NCI-H2227 (cell line): ENCODE data around the gene MTF1.

Source experiments
- DNase-seq: peaks from one replicate; lab custom pipeline; 2025; ENCODE audit not compliant: unreplicated experiment; lab: John Stamatoyannopoulos, UW

The MTF1 gene

DNA sequence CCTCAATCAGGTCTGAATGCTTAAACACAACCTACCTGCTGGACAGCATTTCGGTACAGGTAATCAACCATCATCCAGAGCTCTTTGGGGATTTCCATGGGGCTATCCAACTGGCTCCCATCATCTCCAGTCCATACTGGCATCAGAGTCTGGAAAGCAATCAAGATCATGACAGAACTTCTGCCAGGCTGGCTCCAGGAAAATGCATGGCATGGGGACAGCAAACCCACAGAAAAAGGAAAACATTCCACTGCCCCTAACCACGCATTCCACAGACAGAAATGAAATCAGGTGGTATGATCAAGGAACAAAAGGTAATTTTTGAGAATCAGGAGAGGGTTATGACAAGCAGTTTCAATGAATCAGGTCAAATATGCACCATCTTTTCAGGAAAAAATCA, 9.1 kb upstream of the MTF1 start:
- no peak for DNase-seq

DNA sequence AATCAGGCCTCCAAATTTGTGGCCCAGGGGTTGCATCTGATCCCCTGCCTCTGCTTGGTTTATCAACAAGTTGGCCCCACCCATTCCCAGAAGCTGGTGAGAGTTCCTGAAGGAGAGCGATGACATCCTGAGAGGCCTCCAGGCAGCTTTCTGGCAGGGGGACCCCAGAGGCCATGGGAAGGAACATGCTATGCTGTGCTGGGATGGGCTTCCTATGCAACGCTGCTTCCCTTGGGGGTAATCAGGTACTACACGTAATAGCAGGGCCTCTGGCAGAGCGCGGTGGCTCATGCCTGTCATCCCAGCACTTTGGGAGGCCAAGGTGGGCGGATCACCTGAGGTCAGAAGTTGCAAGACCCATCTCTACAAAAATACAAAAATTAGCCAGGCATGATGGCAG, 8.4 kb upstream of the MTF1 start:
- DNase-seq = no peak

DNA sequence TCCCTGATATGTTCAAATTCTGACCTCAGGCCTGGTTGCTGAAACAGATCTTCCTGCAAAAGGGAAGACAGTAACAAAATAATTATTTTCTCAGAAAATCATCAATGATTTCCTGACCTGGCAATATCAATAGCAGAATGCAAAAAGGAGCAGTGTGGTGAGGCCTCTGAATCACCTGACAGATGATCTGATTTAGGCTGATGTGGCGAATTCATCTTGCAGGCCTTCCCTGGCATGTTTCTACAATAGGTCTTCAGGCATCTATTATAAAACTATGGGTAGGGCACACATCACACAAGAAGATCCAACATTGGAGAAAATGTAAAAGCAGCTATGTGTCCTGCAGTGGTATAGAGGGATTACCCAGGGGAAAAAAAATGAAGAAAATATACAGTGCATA, 7.1 kb upstream of the MTF1 start:
- DNase-seq = no peak

DNA sequence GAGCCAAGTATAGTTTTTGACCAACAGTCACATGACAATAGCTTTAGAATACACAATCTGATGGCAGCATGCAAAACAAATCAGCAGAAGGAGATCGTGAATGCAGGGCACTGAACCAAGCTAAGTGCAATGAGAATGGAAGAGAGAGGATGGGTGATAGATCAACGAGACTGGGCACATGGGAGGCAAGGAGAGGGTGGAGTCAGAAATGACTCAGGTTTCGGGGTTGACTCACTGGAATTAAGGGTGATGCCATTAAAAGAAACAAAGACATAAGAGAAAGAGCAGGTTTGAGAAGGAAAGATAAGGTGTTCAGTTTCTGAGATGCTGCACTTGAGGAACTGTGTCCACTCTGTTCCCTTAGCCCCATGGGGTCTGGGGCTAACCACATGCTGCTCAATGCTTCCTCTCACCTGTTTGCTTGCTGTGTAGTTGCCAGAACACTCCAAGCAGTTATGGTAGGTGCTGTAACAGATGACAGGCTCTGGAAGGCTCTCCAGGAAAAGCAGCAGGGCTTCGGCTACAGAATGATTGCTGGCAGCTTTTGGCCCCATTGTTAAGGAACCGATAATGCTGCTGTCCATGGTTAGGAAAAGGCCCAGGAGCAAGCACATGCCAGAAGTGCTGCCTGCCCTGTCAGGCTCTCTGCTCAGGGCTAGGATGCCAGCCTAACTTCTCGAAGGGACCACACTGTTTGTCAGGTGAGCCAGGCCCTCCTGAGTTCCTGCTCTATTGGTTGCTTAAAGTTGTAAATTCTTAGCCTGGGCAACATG, 6.1 kb upstream of the MTF1 start:
- no peak for DNase-seq

DNA sequence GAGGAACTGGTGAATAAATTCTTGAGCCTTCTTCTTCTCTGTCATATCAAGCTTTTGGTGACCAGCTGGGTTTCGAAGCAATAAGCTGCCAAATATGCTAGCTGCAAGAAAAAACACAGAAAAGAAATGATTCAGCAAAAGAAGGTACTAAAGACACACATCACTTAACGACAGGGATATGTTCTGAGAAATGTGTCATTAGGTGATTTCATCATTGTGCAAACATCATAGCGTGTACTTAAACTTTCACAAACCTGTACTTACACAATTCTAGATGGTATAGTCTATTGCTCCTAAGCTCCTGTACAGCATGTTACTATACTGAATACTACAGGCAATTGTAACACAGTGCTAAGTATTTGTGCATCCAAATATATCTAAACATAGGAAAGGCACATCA, 2.9 kb upstream of the MTF1 start:
- peak; percentile 75 for DNase-seq

DNA sequence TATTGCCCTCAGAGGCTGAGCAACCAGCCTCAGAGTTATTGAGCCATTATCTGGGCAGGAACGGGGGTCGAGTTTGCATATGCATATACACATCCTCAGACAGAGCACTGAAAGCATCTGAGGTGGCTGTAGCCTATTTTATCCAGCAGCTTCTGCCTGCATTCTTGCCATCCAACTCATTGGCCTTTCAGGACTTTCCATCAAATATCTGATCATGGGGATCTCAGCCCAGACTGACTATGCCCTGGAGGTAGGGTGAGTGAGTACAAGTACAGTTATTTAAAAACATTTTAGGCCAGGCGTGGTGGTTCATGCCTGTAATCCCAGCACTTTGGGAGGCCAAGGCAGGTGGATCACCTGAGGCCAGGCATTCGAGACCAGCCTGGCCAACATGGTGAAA, 1.8 kb upstream of the MTF1 start:
- DNase-seq = no peak

DNA sequence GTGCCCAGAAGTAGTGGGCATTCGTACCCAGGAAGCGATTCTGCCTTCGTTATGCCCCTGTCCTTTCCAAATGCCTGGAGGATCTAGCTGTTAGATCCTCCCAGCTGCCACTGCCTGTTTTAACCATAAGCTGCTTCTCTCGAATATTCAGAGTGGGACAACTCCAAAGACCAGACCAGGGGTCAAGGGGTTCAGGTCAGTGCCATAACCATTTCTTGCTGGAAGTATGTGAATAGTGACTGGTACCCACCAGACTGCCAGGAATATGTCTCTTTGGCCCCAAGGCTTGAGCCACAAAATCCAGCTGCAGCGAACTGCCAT, 914 bp upstream of the MTF1 start:
- DNase-seq = no peak

DNA sequence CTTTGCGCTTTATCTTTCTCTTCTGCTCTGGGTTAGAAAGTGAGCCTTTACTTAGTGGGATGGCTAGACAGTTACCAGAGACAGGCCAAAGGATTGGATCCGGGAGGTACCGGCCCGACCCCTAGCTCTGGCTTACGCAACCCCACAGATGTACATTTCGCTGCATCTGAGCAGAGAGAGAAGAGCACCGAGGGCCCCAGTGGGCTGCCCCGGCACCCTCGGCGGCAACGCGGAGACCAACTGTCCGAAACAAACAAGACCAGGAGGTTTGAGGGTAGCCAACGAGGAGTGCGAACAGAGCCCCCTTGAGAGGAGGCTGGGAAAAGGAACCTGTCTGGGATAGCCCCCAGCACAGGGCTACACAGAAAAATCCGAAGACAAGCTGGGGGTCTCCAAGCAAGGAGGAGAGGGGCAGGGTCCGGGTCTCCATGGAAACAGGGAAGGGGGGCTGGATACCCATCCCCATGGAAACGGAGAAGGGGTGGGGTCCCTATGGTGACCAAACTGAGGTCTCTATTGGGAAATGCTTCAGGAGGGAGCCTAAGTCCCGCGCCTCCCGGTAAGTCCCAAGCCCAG, 373 bp downstream of the MTF1 start:
- peak; percentile 86 for DNase-seq

DNA sequence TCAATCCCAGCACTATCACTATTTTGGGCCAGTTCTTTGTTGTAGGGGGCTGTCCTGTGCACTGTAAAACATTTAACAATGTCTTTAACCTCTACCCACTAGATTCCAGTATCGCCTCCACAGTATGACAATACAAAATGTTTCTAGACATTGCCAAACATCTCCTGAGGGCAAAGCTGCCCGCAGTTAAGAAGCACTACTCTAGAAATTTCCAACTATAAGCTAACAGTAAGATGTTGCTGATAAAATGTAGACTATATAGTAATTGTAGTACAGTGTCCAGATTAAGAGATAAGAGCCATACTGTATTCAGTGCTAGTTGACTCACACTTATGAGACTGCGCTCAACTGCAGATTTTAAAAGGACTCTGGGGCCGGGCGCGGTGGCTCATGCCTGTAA, 5.0 kb downstream of the MTF1 start:
- DNase-seq = no peak

DNA sequence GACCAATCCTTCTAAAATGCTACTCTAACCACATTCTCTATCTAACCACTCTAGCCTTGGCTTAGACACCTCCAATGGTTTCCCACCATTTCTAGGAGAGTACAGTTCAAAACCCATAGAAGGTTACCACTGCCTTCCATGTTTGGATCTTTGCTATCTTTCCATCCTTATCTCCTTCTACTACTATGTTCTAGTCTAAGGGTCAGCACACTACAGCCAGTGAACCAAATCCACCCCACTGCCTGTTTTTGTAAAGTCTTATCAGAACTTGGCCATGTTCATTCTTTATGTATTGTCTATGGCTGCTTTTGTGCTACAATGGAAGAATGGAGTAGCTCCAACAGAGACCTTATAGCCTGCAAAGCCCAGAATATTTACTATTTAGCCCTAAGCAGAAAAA, 6.2 kb downstream of the MTF1 start:
- DNase-seq = no peak

DNA sequence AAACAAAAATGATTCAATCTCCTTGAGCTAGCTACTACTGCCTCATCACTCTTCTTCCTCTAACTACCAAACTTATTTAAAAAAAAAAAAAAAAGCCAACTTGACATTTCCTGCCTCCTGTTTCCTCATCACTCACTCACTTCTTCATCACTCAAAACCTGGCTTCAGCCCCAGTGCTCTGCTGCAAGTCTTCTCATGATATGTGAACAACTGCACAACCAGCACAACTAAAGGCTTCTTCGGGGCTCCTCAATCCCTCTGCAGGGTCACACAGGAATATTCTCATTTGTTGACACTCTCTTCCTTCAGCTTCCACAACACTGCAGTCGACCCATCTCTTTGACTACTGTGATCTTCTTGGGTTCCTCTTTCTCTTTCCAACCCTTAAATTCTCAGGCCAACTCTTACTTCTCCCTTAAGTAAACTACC, 7.6 kb downstream of the MTF1 start:
- no peak for DNase-seq

DNA sequence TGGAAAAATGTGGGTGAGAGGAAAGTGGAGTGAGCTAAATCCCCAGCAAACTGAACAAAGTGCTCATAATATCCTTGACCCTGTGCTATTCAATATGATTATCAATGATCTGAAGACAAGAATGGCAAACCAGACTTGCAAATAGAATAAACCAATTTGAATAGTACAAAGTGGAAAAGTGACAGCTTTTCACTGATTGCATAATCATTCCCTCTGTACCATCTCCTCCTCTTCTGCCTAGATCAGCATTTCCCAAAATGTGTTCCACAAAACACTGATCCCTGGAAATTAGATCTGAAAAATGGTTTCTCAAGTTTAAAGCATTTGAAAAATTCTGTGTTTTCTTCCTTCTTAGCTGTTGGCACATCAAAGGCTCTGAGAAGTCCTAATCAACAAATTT, 8.1 kb downstream of the MTF1 start:
- no peak for DNase-seq

DNA sequence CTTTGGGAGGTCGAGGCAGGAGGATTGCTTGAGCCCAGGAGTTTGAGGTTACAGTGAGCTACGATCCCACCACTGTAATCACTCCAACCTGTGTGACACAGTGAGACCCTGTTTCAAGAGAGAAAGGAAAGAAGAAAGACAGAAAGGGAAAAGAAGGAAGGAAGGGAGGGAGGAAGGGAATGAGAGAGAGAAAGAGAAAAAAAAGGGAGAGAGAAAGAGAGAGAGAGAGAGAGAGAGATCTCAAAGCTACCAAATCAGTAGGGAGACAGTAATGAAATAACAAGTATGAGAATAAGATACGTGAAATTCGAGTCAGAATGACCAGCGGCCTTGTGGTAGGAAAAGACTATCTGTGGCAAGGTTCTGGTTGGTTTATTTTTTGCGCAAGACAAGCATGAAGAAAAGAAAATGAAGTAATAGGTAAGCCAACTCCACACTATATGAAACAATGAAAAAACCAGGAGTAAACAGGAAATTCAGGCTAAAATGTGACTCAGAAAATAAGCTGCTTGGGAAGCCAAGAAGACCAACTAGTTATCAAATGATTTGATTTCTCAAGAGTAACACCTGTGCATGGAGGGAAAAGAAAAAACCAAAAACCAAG, 8.9 kb downstream of the MTF1 start:
- DNase-seq = no peak

DNA sequence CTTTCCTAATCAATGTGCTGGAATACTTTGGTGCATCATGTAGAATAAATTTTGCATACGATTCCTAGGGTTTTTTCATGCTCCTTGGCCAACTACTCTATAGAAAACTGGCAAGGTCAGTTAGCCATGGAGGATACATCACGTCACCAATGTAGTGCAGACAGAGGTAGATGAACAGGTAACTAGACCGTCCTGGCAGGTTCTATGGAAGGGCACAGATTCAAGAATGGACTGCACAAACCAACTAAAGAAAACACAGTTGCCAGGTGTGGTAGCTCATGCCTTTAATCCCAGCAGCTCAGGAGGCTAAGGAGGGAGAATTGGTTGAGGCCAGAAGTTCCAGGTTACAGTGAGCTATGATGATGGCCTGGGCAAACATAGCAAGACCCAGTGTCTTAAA, 9.9 kb downstream of the MTF1 start:
- no peak for DNase-seq

DNA sequence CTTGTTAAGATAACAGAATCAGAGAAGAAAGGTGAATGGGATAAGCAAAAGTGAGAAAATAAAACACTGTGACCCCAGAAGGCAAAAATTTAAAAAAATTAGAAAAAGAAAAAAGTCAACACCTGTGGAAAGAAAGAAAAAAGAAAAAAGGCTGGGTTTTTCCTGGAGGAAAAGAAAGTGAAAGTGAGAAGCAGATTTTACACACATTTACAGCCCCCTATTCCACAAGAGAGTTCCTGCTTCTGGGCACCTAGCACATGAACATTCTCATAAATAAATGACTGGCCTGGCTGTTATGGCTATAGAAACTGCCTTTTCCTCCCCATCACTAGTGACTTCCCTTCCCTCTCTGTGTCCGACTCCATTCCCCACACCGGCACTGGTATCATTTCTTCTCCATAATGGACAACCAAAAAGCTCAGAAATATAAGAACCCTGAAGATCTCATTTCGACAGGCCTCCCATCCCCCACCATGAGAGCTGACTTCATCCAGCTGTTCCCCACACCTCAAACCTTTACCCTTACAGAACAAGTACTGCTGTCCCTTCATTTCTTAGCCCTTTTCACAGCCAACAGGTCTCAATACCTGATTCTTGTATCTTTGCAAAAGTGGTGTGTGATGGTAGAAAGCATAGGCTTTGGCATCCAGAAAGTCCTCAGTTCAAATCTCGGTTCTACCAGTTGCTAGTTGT, 12.6 kb downstream of the MTF1 start:
- DNase-seq = no peak

DNA sequence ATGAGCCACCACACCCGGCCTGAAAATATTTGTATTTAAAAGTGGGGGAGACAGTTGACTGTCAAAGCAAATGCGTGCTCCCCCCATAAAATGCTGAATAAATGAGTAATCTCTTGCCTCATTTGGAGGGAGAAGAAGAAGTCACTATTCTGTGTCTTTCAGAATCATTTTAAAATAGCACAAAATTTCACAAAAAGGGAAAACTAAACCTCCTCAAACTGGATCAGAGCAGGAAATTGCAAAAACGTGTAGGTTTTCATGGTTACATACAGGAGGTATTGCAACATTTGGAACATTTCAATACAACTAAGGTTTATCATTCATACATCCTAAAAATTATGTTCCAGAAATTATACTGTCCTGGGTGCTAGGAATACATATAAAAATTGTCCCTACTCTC, 13.6 kb downstream of the MTF1 start:
- DNase-seq = no peak

DNA sequence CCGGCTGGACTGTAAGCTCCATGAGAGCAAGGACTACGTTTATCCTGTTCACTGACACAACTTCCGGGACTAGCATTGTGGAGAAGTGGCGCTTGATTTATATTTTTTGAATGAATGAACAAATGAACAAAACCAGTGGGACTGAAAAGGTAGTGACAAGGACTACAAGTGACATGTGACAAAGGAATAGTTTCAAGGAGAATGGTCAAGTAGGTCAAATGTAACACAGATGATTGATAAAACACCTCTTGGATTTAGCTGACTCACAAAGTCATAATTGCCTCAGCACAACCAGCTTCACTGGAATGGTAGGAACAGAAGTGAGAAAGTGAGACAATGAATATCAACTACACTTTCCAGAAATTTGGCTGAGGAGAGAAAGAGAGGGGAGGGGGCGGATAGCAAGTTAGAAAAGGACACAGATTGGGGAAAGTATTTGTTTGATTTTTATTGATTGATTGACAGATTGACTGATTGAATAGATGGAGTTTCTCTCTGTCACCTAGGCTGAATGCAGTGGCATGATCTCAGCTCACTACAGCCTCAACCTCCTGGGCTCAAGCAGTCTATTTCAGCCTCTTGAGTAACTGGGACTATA, 14.2 kb downstream of the MTF1 start:
- no peak for DNase-seq

DNA sequence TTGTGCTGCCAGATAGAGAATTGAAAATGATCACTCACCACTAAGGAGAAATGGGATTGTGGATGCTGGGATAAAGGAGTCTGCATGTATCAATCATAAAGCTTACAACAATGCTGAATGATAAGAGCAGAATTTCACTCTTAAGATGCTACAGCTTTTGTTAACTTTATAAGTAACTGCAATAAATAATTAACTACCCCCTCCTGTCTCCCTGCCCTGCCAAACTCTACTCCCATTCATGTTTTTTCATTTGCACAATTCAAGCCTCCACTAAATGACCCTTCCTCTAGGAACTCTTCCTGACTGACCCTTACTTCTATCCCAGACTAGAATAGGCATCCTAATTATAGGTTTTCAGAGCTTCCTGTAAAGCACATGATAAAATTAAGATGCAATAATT, 14.9 kb downstream of the MTF1 start:
- no peak for DNase-seq

DNA sequence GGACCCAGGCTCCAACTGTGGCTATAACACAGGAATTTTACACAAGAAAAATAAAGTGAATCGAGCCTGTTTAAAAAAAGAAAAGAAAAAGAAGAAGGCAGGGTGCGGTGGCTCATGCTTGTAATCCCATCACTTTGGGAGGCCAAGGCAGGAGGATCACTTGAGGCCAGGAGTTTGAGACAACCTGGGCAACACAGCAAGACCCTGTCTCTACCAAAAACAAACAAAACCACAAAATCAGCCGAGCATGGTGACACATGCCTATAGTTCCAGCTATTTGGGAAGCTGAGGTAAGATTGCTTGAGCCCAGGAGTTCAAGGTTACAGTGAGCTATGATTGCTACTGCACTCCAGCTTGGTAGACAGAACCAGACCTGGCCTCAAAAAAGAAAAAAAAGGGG, 17.7 kb downstream of the MTF1 start:
- no peak for DNase-seq

DNA sequence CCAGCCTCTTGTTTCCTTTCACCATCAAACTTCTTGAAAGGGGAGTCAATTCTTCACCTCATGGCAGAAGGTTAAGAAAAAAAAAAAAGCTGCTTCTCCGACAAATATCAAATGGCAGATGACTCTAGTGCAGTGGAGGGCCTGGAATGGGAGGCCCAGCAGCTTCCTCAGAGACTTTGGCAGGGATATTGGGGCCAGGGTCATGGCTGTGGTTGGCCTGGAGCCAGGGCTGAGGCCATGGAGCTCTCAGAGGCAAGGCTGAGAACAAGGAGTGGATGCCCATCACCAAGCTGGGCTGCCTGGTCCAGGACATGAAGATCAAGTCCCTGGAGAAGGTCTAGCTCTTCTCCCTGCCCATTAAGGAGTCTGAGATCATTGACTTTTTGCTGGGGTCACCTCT, 18.7 kb downstream of the MTF1 start:
- no peak for DNase-seq

DNA sequence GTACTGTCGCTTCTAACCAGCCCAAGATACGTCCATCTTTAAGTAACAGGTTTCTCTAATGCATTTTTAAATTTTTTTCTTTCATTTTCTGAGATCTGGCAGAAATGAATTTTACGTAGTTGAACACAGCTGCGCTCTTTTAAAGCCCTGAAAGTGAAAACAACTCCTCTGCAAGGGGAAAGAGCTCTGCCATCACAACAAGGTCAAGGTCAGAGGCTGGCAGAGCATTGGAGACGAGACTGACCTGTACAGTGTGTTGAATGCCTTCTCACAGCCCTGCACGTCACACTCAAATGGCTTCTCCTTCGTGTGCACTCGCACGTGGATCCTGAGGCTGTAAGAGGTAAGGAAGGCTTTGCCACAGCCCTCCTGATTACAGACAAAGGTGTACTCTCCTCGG, 19.7 kb downstream of the MTF1 start:
- DNase-seq = no peak

DNA sequence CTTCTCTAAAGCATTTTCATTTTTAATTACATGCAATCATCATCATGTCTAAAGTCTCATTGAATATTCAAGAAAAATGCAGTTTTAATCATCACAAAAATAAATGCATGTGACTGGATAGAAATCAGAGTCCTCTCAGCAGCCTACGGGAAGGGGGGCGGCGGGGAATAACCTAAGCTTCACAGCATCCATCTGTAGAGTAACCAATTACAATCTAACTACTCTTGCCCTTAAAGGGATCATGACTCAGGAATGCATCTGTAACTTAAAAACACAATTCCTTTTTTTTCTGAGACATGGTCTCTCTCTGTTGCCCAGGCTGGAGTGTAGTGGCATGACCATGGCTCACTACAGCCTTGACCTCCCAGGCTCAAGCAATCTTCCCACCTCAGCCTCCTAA, 22.6 kb downstream of the MTF1 start:
- DNase-seq = no peak
